ENCODE results near the gene GJB3.

Gene GJB3

GRCh38 chr1:34753163-34753562 is 27.9 kb upstream of the GJB3 start:
- TF ChIP-seq REST (IDR thresholded peaks at IDR 0.05; ENCODE audit: insufficient read depth in 1 of 2, low read depth in 2 of 2, low read length in 2 of 2) (no peak), POLR2AphosphoS5 (IDR thresholded peaks at IDR 0.05; ENCODE audit: low read depth, low read length) (no peak), TAF1 (IDR thresholded peaks at IDR 0.05; ENCODE audit: borderline replicate concordance, insufficient read depth, low read length) (no peak), FOXP2 (optimal IDR thresholded peaks at IDR 0.05; ENCODE audit: borderline replicate concordance, extremely low read depth, extremely low read length, insufficient read depth) (no peak), SIN3A (IDR thresholded peaks at IDR 0.05; ENCODE audit: borderline replicate concordance, insufficient read depth, low read length) (no peak)

GRCh38 chr1:34754964-34755637 is 25.9 kb upstream of the GJB3 start, which contains the start of gene GJB5:
Gene GJB5 (plus strand): TSS chr1:34755047. CDS start chr1:34757331, 2,284 bp downstream.
- TF ChIP-seq SIN3A (IDR thresholded peaks at IDR 0.05; ENCODE audit: borderline replicate concordance, insufficient read depth, low read length) (no peak), FOXP2 (optimal IDR thresholded peaks at IDR 0.05; ENCODE audit: borderline replicate concordance, extremely low read depth, extremely low read length, insufficient read depth) (no peak), REST (IDR thresholded peaks at IDR 0.05; ENCODE audit: insufficient read depth in 1 of 2, low read depth in 2 of 2, low read length in 2 of 2) (no peak), POLR2AphosphoS5 (IDR thresholded peaks at IDR 0.05; ENCODE audit: low read depth, low read length) (no peak), TAF1 (IDR thresholded peaks at IDR 0.05; ENCODE audit: borderline replicate concordance, insufficient read depth, low read length) (no peak)

GRCh38 chr1:34755961-34756360 is 25.1 kb upstream of the GJB3 start:
- no peak for TF ChIP-seq TAF1 (IDR thresholded peaks at IDR 0.05; ENCODE audit: borderline replicate concordance, insufficient read depth, low read length)
- no peak for TF ChIP-seq SIN3A (IDR thresholded peaks at IDR 0.05; ENCODE audit: borderline replicate concordance, insufficient read depth, low read length)
- no peak for TF ChIP-seq FOXP2 (optimal IDR thresholded peaks at IDR 0.05; ENCODE audit: borderline replicate concordance, extremely low read depth, extremely low read length, insufficient read depth)
- no peak for TF ChIP-seq REST (IDR thresholded peaks at IDR 0.05; ENCODE audit: insufficient read depth in 1 of 2, low read depth in 2 of 2, low read length in 2 of 2)
- no peak for TF ChIP-seq POLR2AphosphoS5 (IDR thresholded peaks at IDR 0.05; ENCODE audit: low read depth, low read length)

- TF ChIP-seq TAF1 (IDR thresholded peaks at IDR 0.05; ENCODE audit: borderline replicate concordance, insufficient read depth, low read length) (no peak), REST (IDR thresholded peaks at IDR 0.05; ENCODE audit: insufficient read depth in 1 of 2, low read depth in 2 of 2, low read length in 2 of 2) (no peak), FOXP2 (optimal IDR thresholded peaks at IDR 0.05; ENCODE audit: borderline replicate concordance, extremely low read depth, extremely low read length, insufficient read depth) (no peak), SIN3A (IDR thresholded peaks at IDR 0.05; ENCODE audit: borderline replicate concordance, insufficient read depth, low read length) (no peak), POLR2AphosphoS5 (IDR thresholded peaks at IDR 0.05; ENCODE audit: low read depth, low read length) (no peak)
Measured at GRCh38 chr1:34757386-34757785, 23.6 kb upstream of the GJB3 start.

Data from PFSK-1 (cell line).